ENCODE results near the gene SDR9C7.
A peak's percentile ranks its signal among the peaks of the same experiment; 100 is the strongest.
"Not testable (repeated sequence)": the region's sequence is repeated elsewhere in the genome, so short reads cannot be mapped to it uniquely, and the experiment has no call there.

SDR9C7 gene

DNA sequence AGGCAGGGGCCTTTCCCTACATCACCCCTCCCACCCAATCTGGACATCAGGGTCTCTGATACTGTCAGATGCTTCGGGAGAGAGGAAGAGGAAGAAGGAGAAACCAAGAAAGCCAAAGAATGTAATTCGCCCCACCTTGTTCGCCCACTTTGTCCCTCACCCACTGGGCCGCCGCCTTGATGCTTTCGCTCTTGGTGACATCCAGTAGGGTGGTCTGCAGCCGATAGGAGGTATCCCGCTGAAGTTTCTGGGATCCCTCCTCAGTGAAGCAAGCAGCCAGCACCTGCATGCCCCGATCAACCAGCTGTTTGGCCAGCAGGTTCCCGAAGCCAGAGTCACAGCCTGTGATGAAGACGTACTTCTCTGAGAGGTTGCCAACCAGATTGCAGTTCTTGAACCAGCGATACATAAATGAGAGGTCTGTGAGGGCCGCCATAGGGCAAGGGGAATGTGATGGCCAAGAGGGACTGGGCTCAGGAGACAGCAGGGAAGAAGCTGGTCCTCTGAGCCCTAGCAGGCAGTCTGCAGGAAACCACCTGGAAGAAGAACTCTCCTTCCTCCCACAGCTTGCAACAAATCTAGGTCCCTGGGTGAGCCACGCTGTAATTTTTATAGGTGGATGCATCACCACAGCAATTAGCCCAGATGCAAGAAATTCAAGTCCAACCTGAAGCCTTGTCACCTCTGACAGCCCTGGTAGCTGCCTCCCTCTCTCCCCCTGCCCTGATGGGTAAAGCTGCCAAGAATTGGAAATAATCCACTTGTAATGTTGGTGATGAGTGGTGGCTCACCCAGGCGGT is at the start of gene SDR9C7:
Gene SDR9C7 (minus strand): TSS at position 583 of the 800 bp plus-strand sequence. CDS start 147 bp downstream, at position 436.
- no peak within 1 kb of the TSS for H3K4me3 ChIP-seq (ENCODE audit: low read depth, low read length)
- no peak for DNase-seq (ENCODE audit: low read depth)

DNA sequence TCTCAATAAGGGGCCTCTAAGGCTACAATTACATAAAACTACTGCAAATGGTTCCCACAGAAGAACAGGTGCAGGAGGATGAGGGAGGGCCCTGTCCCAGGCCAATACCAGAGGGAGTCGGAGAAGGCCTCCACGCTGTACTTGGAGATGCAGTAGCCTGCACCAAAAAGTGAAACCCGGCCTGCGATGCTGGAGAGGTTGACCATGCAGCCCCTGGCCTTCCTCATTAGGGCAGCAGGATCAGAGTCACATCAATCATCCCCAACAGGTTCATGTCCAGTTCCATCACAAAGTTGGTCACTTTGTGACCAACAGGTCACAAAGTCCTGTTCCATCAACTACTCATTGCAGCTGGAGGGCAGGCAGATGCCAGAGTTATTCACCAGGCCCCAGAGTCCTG is 49.2 kb upstream of the SDR9C7 start:
- no peak for DNase-seq (ENCODE audit: low read depth)
- H3K4me3 ChIP-seq (ENCODE audit: low read depth, low read length): no peak overlapping the region

DNA sequence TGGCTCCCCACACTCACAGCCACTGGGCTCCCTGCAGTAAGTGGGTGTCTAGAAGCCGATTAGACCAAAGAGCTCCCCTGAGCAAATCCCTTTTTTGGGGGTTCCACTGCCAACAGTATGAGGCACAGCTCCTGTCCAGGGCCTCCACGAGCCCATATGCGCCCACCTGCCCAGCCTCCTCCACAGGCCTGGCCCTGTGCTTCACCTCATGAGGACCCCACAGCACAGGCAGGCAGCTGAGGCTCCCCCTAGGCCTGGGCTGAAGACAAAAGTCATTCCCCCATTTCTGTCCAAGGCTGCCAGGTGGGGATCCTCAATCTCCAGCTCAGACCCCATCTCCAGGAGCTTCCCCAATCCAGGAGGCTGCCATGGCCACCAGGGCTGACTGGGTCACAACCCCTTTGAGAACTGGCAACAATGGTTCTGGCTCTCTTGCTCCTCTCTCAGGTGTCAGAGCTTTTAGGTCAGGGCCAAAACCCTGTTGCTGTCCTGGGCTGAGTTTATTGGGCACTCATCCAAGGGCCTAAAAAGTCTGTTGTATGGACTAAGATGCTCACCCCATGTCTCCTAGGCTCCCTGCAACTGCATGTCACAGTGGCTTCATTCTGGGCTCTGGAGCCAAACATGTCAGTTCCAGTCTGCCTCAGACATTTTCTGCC is 48.5 kb upstream of the SDR9C7 start:
- not testable (repeated sequence) for H3K4me3 ChIP-seq (ENCODE audit: low read depth, low read length); DNase-seq (ENCODE audit: low read depth)

DNA sequence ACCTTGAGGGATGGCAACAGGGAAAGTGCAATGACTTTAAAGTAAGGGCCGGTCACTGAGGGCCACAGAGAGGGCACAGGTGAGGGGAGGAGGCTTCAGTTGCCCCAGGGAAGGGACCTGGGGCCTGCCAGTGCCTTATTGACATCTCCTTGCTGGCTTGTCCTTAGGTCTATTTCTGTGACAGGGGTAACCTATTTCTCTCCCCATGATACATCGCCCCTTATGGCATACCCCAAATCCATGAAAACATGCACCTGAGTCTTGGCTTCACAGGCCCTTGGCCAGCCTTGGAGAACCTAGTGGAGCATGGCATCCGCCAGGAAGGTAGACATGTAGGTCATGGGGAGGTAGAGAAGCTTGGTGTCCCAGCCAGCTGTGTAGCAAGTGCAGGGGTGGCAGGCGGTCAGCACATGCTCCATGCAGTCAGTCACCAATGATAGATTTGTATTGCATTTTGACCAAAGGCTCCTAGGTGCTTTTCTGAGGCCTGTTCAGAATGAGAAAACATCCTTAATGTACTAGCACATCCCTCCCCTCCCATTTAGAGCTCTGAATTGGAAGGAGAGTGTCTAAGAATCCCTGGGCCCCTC is 46.8 kb upstream of the SDR9C7 start:
- no peak overlapping the region for H3K4me3 ChIP-seq (ENCODE audit: low read depth, low read length)
- DNase-seq (ENCODE audit: low read depth): no peak

DNA sequence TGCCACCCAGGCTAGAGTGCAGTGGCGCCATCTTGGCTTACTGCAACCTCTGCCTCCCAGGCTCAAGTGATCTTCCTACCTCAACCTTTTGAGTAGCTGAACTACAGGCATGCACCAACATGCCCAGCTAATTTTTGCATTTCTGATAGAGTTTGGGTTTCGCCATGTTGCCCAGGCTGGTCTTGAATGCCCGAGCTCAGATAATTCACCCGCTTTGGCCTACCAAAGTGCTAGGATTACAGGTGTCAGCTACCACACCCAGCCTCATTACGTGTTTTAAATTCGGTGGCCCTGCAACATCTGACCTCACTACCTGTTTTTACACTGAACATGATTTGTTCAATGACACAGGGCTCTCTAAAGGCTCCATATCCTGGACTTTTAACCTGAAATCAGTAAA is 46.1 kb upstream of the SDR9C7 start:
- no peak overlapping the region for H3K4me3 ChIP-seq (ENCODE audit: low read depth, low read length)
- DNase-seq (ENCODE audit: low read depth): no peak

DNA sequence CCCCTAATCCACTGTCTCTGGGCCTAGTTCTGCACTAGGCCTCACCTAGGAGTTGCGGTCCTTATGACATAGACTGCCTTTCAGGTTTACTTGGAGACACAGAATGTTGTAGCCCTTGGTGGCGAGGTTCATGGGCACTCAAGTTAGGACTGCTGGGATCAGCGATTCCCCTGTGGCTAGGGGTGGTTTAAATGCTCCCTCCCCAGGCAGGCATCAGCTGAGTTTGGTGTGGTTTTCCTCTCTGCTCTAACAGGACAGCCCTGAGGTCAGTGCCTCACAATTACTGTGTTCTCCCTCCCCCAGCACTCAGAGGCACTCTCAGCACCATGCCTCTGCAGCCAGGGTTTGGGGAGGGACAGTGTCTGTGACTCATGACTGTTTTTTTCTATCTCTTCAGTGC is 45.4 kb upstream of the SDR9C7 start:
- DNase-seq (ENCODE audit: low read depth): no peak
- H3K4me3 ChIP-seq (ENCODE audit: low read depth, low read length): no peak overlapping the region

DNA sequence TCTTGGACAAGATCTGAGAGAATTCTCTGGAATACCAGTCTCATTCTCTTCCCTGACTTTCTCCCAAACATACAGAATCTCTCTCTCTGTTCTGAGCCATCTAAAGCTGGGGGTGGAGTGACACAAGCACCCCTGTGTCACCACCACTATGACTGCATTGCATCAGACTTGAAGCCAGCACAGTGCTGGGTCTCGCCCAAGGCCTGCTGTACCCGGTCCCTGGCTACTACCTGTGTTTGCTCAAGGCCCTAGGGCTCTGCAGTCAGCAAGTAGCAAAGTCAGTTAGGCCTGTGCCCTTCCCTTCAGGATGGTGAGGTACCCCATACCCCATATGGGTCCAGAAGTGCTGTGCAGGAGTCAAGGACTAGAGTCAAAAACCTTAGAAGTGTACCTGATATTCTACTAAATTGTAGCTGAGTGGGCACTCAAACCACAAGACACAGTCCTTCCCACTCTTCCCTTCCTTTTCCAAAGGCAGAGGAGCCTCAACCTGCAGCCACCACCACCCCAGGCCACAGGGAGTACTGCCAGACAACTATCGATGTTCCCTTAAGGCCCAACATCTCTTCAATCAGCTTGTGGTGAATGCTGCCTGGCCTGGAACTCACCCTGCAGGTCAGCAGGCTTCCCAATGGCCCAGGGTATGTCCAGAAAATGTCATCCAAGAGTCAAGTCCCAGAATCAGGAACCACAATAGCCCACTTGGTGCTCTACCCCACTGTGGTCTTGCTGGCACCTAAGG is 44.4 kb upstream of the SDR9C7 start:
- DNase-seq (ENCODE audit: low read depth): no peak
- H3K4me3 ChIP-seq (ENCODE audit: low read depth, low read length): no peak overlapping the region

DNA sequence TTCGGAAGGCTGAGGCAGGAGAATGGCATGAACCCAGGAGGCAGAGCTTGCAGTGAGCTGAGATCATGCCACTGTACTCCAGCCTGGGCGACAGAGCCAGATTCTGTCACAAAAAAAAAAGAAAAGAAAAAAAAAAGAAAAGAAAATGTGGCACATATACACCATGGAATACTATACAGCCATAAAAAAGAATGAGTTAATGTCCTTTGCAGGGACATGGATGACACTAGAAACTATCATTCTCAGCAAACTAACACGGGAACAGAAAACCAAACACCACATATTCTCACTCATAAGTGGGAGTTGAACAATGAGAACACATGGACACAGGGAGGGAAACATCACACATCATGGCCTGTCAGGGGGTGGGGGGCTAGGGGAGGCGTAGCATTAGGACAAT is 43.2 kb upstream of the SDR9C7 start:
- not testable (repeated sequence) for H3K4me3 ChIP-seq (ENCODE audit: low read depth, low read length); DNase-seq (ENCODE audit: low read depth)

DNA sequence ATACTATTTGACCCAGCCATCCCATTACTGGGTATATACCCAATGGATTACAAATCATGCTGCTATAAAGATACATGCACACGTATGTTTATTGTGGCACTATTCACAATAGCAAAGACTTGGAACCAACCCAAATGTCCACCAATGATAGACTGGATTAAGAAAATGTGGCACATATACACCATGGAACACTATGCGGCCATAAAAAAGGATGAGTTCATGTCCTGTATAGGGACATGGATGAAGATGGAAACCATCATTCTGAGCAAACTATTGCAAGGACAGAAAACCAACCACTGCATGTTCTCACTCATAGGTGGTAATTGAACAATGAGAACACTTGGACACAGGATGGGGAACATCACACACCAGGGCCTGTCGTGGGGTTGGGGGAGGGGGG is 40.0 kb upstream of the SDR9C7 start:
- H3K4me3 ChIP-seq (ENCODE audit: low read depth, low read length); DNase-seq (ENCODE audit: low read depth): not testable (repeated sequence)

DNA sequence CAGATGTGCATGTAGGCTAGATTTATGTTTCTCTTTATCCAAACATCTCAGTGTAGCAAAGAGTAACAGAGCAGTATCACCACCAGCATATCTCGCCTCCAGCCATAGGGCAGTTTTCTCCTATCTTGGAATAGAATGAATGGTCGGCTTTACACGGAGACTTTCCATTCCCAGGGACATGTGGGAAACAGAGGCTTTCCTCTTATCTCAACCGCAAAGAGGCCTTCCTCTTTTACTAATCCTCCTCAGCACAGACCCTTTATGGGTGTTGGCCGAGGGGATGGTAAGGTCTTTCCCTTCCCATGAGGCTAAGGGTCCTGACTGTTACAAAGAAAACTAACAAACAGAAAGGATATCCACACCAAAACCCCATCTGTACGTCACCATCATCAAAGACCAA is 34.7 kb upstream of the SDR9C7 start:
- not testable (repeated sequence) for DNase-seq (ENCODE audit: low read depth); H3K4me3 ChIP-seq (ENCODE audit: low read depth, low read length)

DNA sequence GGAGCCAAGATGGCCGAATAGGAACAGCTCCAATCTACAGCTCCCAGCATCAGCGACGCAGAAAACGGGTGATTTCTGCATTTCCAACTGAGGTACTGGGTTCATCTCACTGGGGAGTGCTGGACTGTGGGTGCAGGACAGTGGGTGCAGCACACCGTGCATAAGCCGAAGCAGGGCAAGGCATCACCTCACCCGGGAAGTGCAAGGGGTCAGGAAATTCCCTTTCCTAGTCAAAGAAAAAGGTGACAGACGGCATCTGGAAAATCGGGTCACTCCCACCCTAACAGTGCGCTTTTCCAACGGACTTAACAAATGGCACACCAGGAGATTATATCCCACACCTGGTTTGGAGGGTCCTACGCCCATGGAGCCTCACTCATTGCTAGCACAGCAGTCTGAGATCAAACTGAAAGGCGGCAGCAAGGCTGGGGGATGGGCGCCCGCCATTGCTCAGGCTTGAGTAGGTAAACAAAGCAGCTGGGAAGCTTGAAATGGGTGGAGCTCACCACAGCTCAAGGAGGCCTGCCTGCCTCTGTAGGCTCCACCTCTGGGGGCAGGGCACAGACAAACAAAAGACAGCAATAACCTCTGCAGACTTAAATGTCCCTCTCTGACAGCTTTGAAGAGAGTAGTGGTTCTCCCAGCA is 31.9 kb upstream of the SDR9C7 start:
- not testable (repeated sequence) for DNase-seq (ENCODE audit: low read depth); H3K4me3 ChIP-seq (ENCODE audit: low read depth, low read length)

DNA sequence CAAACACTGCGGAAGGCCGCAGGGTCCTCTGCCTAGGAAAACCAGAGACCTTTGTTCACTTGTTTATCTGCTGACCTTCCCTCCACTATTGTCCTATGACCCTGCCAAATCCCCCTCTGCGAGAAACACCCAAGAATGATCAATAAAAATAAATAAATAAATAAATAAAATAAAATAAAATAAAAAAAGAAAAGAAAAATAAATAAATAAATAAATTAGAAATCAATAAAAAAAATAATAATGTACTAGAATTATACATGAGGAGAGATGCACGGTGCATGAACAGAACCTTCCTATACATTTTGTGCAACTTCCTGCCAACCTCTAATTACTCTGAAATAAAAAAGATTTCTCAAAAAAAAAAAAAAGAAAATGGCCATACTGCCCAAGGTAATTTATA is 30.9 kb upstream of the SDR9C7 start:
- DNase-seq (ENCODE audit: low read depth); H3K4me3 ChIP-seq (ENCODE audit: low read depth, low read length): not testable (repeated sequence)

DNA sequence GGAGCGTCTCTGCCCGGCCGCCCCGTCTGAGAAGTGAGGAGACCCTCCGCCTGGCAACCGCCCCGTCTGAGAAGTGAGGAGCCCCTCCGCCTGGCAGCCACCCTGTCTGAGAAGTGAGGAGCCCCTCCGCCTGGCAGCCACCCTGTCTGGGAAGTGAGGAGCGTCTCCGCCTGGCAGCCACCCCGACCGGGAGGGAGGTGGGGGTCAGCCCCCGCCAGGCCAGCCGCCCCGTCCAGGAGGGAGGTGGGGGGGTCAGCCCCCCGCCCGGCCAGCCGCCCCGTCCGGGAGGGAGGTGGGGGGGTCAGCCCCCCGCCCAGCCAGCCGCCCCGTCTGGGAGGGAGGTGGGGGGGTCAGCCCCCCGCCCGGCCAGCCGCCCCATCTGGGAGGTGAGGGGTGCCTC is 29.3 kb upstream of the SDR9C7 start:
- not testable (repeated sequence) for H3K4me3 ChIP-seq (ENCODE audit: low read depth, low read length); DNase-seq (ENCODE audit: low read depth)

DNA sequence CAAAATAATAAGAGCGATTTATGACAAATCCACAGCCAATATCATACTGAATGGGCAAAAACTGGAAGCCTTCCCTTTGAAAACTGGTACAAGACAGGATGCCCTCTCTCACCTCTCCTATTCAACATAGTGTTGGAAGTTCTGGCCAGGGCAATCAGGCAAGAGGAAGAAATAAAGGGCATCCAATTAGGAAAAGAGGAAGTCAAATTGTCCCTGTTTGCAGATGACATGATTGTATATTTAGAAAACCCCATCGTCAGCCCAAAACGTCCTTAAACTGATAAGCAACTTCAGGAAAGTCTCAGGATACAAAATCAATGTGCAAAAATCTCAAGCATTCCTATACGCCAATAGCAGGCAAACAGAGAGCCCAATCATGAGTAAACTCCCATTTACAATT is 28.0 kb upstream of the SDR9C7 start:
- DNase-seq (ENCODE audit: low read depth); H3K4me3 ChIP-seq (ENCODE audit: low read depth, low read length): not testable (repeated sequence)

DNA sequence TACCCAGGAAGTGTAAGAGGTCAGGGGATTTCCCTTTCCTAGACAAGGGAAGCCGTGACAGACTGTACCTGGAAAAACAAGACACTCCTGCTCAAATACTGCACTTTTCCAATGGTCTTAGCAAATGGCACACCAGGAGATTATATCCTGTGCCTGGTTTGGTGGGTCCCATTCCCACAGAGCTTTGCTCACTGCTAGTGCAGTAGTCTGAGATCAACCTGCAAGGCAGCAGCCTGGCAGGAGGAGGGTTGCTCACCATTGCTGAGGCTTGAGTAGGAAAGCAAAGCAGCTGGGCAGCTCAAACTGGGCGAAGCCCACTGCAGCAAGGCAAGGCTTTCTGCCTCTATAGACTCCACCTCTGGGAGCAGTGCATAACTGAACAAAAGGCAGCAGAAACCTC is 24.2 kb upstream of the SDR9C7 start:
- no peak overlapping the region for H3K4me3 ChIP-seq (ENCODE audit: low read depth, low read length)
- DNase-seq (ENCODE audit: low read depth): no peak

DNA sequence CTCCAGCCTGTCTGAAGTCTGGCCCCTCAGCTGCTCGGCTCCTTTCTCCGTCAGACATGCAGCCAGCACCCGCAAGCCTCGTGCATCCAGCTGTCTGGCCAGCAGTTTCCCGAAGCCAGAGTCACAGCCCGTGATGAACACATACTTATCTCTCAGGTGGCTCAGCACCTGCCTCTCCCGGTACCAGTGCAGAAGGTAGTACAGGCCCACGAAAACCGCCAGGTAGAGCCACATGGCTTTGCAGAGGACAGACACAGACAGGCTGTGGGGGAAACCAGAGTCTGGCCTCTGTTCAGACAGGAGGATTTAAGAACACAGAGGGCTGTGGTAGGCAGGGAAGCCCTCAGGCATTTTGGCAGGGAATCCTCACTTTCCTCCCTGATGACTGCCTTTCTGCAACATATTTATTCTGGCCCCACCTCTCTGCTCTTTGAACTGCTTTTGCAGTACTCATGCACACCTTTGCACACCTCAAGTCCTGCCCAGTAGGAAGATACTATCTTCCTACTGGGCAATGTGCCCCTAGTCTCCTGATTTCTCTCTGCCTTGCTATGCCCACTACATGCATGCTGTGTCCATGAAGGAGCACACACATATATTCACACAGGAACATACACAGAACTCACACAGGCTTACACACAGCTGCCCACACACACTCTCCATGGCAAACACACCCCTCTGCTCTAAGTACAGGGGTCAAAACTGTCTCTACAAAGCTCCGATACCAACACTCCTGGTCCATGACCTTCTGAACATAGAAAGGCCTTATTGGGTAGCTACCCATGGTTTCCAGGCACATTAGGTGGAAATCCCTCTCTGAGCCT is 23.2 kb upstream of the SDR9C7 start, which contains the start of gene RDH16:
Gene RDH16 (minus strand): TSS at position 380 of the 824 bp plus-strand sequence. CDS start 146 bp downstream, at position 234.
- no peak for DNase-seq (ENCODE audit: low read depth)

DNA sequence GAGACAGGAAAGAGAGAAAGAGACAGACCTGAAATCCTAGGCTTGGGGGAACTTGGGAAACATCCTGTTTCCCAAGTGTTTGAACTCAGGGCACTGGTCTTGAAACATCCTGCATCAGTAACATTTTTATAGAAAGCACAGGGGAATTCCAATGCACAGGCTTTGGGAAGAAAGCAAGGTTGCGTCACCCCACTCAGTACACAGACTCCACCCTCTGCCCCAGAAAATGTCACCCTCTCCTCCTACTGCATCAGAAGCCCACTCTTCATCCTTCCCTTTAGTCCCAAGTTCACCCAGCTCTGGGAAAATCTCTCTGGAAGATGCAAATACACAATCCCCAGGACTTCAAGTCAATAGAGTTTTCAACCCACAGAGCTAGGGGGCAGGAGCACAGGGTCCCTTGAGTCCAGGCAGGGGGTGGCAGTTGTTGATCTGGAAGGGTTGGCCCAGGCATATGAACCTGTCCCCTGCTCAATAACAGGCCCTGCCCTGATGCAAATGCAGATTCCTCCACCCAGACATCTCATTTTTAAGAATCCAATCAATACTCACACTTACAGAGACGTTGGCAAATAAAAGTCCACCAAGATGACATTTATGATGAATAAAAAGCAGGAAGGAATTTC is 21.5 kb upstream of the SDR9C7 start:
- no peak overlapping the region for H3K4me3 ChIP-seq (ENCODE audit: low read depth, low read length)
- DNase-seq (ENCODE audit: low read depth): peak; percentile 31

More for the DNA sequence above, 23.2 kb upstream of the SDR9C7 start, which contains the start of gene RDH16:
- H3K4me3 ChIP-seq (ENCODE audit: low read depth, low read length): no peak within 1 kb of the TSS

DNA sequence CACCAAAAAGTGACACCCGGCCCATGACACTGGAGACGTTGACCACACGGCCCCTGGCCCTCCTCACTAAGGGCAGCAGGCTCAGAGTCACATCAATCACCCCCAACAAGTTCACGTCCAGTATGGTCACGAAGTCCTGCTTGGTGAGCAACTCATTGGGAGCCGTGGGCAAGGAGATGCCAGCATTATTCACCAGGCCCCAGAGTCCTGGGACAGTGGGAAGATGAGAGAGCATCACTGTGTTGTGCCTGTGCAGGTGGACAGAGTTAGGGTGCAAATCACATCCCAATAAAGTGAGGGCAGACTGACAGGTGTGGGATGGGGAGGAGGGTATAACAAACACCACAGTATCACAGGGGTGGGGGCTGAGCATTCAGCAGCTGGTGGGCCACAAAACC is 20.7 kb upstream of the SDR9C7 start:
- H3K4me3 ChIP-seq (ENCODE audit: low read depth, low read length): no peak overlapping the region
- no peak for DNase-seq (ENCODE audit: low read depth)
